NCI-H82 treated with DMSO at 0.1 percent for 48 hours (cell line): ENCODE results near the gene CCDC197.

ENCODE experiments used
- DNase-seq: peaks from one replicate; lab custom pipeline; 2025; ENCODE audit not compliant: unreplicated experiment; lab: John Stamatoyannopoulos, UW

CCDC197 gene

GRCh38 chr14:93977171-93977570 is 19.9 kb upstream of the CCDC197 start:
- no peak for DNase-seq

- no peak for DNase-seq
These were observed 19.1 kb upstream of the CCDC197 start for GRCh38 chr14:93977790-93978581.

GRCh38 chr14:93978735-93979134 is 18.4 kb upstream of the CCDC197 start:
- no peak for DNase-seq

- no peak for DNase-seq
These were observed 16.5 kb upstream of the CCDC197 start for GRCh38 chr14:93980456-93981201.

GRCh38 chr14:93981316-93982229 is 15.5 kb upstream of the CCDC197 start:
- DNase-seq = no peak

- DNase-seq = no peak
These were observed 14.7 kb upstream of the CCDC197 start for GRCh38 chr14:93982230-93983007.

GRCh38 chr14:93984070-93984469 is 13.0 kb upstream of the CCDC197 start:
- no peak for DNase-seq

GRCh38 chr14:93984987-93985410 is 12.1 kb upstream of the CCDC197 start:
- no peak for DNase-seq

GRCh38 chr14:93986955-93987354 is 10.1 kb upstream of the CCDC197 start:
- DNase-seq = no peak

- no peak for DNase-seq
These were observed 9.7 kb upstream of the CCDC197 start for GRCh38 chr14:93987376-93987775.

GRCh38 chr14:93987815-93988476 is 9.2 kb upstream of the CCDC197 start:
- no peak for DNase-seq

- DNase-seq = no peak
These were observed 7.2 kb upstream of the CCDC197 start for GRCh38 chr14:93989939-93990338.

GRCh38 chr14:93991212-93991611 is 5.9 kb upstream of the CCDC197 start:
- DNase-seq = no peak

GRCh38 chr14:93991649-93992048 is 5.5 kb upstream of the CCDC197 start:
- DNase-seq = no peak

GRCh38 chr14:93993382-93993781 is 3.7 kb upstream of the CCDC197 start:
- no peak for DNase-seq

- DNase-seq = no peak
These were observed 2.0 kb upstream of the CCDC197 start for GRCh38 chr14:93994919-93995682.

- DNase-seq = no peak
These were observed 888 bp upstream of the CCDC197 start for GRCh38 chr14:93996130-93996695.

GRCh38 chr14:93997916-93998870 is 1.1 kb downstream of the CCDC197 start:
- DNase-seq = no peak
